ENCODE data around the gene ZDHHC1. TPM values are rescaled to one million over a fixed set of nuclear protein-coding genes. Genes with fewer than 3 reads are reported as not detected.

Gene ZDHHC1
- total RNA-seq, 1 donor, result 9.0 TPM

DNA sequence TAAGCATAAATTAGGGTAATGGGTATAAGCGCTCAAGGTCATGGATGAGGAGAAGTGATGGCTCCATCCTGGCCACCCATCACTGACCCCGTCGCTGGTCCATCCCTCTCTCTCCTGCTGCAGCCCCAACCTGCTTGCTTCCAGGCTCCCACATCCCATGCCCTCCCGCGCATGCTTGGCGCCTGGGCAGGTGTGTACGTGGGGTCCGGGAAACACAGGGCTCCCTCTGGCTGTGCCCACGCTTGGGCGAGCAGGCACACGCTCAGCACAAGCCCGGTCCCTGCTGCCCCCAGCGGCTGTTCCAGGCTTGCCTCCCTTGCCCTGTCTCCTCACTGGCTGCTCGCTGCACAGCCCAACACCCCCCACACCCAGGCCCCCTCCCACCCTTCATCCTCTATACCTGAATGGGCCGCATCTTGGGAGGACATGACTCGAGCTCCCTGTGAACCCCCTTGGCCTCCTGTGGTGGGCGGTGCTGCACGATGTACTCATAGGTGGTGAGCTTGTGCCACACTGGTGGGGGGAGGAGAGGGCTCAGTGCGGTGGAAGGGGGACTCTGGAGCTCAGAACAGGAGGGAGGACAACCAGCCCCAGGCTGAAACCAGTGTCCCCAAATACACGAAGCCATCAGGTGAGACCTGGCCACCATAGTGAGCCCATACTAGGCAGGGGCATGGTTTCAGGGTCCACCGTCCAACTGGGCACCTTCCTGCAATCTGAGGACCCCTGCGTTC lies 18.3 kb downstream of the ZDHHC1 start:
- peak; percentile 48 for DNase-seq (ENCODE audit: insufficient read length, low spot score, missing footprints)
- no peaks in the 10 kb centered on the region for H3K9me3 ChIP-seq (ENCODE audit: low read depth, low read length)
- TF ChIP-seq, protein P1, sequence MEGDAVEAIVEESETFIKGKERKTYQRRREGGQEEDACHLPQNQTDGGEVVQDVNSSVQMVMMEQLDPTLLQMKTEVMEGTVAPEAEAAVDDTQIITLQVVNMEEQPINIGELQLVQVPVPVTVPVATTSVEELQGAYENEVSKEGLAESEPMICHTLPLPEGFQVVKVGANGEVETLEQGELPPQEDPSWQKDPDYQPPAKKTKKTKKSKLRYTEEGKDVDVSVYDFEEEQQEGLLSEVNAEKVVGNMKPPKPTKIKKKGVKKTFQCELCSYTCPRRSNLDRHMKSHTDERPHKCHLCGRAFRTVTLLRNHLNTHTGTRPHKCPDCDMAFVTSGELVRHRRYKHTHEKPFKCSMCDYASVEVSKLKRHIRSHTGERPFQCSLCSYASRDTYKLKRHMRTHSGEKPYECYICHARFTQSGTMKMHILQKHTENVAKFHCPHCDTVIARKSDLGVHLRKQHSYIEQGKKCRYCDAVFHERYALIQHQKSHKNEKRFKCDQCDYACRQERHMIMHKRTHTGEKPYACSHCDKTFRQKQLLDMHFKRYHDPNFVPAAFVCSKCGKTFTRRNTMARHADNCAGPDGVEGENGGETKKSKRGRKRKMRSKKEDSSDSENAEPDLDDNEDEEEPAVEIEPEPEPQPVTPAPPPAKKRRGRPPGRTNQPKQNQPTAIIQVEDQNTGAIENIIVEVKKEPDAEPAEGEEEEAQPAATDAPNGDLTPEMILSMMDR (IDR thresholded peaks at IDR 0.05; ENCODE audit: extremely low read depth, low read depth, low read length), result no peak
- H3K36me3 ChIP-seq (ENCODE audit: insufficient read depth, low read length), result no peaks in the 10 kb centered on the region
- no peak overlapping the region for H3K27ac ChIP-seq (ENCODE audit: low read depth, low read length)
- H3K4me3 ChIP-seq (ENCODE audit: insufficient read depth, low read length), result no peak overlapping the region
- H3K4me2 ChIP-seq (ENCODE audit: insufficient read depth, low read length), result no peak overlapping the region
- peaks cover 17% of the 10 kb centered on the region for H3K4me1 ChIP-seq (ENCODE audit: insufficient read depth, low read length)
- H3K27me3 ChIP-seq (ENCODE audit: insufficient read depth, low read length), result peaks cover 19% of the 10 kb centered on the region
- no peaks in the 10 kb centered on the region for H4K20me1 ChIP-seq (ENCODE audit: insufficient read depth, low read length)
- H2AFZ ChIP-seq (ENCODE audit: low read length), result no peak overlapping the region
- H3K79me2 ChIP-seq (ENCODE audit: insufficient read depth, low read length), result no peaks in the 10 kb centered on the region

DNA sequence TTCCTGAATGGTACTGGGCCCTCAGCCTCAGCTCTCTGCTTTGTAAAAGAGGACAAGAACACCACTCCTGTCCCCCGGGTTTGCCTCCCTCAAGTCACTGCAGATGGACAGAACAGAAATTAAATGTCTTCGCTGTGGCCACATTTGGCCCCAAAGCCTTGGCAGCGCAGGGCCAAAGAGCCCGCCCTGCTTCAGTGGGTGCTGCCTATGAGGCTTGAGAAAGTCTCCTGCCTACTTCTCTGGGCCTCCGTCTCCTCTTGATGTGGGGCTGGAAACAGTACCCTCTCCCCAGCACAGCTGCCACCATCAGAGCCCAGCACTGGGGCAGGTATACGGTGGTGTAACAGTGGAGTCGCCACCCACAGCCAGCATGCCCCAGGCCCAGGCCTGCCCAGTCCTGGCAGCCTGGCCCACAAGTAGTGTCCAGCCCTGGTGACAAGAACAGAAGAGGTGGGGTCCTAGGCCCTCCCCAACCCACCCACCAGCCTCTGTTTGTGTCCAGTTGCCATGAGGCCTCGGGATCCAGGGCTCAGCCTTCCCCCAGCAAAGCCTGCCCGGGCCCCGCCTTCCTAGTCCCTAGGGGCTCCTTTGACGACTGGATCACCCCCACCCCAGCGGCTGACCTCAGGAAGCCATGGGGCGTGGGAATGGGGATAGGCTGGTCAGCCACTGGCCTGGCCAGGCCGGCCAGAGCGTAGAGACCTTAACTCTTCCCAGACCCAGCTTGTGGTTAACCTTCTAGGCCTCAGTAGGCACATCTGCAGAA lies 19.1 kb downstream of the ZDHHC1 start:
- no peak overlapping the region for H3K27ac ChIP-seq (ENCODE audit: low read depth, low read length)
- H2AFZ ChIP-seq (ENCODE audit: low read length), result no peak overlapping the region
- no peaks in the 10 kb centered on the region for H3K36me3 ChIP-seq (ENCODE audit: insufficient read depth, low read length)
- no peaks in the 10 kb centered on the region for H3K79me2 ChIP-seq (ENCODE audit: insufficient read depth, low read length)
- H3K27me3 ChIP-seq (ENCODE audit: insufficient read depth, low read length), result peaks cover 19% of the 10 kb centered on the region
- H4K20me1 ChIP-seq (ENCODE audit: insufficient read depth, low read length), result peaks cover 4% of the 10 kb centered on the region
- TF ChIP-seq, protein P1 (IDR thresholded peaks at IDR 0.05; ENCODE audit: extremely low read depth, low read depth, low read length), result no peak
- DNase-seq (ENCODE audit: insufficient read length, low spot score, missing footprints), result peak; percentile 83
- H3K4me2 ChIP-seq (ENCODE audit: insufficient read depth, low read length), result no peak overlapping the region
- H3K9me3 ChIP-seq (ENCODE audit: low read depth, low read length), result no peaks in the 10 kb centered on the region
- no peak overlapping the region for H3K4me3 ChIP-seq (ENCODE audit: insufficient read depth, low read length)
- peaks cover 19% of the 10 kb centered on the region for H3K4me1 ChIP-seq (ENCODE audit: insufficient read depth, low read length)

DNA sequence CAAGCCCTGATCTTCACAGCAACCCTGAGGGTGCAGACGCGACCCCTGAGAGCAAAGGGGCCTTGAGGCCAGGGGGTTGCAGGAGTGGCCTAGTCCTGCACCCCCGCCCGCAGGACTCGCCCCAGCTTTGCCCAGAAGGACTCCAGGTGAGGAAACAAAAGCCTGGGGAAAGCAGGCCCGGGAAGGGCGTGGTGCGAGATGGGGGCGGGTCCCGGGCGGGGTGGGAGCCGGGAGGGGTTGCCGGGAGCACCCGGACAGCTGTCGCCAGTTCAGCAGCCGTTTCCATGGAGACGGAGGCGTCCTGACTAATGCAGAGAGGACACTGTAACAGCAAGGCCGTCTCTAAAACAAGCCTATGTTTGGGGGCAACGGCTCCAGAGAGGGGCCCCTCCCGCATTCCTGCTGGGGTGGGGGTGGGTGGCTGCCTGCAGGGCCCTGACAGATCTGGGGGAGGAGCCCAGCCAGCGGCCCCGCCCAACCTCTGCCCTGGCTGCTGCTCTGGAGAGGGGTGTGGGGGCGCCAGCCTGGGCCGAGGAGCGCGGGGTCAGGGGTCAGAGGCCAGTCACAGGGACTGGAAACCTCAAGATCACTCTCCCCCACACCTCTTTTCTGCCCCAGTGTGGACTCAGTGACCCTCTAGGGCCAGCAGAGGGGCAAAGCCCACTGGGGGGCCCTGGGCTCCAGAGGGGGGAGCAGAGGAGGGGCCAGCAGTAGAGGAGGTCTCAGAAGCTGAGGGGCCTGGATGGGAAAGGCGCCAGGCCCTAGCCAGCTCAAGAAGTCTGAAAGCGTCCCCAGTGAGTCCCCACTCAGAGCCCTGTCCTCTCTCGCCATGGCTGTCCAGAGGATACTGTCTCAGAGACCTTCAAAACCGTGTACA lies 19.9 kb downstream of the ZDHHC1 start:
- Histone ChIP-seq H3K27ac (ENCODE audit: low read depth, low read length) (no peak overlapping the region), H3K4me2 (ENCODE audit: insufficient read depth, low read length) (no peak overlapping the region), H3K4me1 (ENCODE audit: insufficient read depth, low read length) (peaks cover 19% of the 10 kb centered on the region), H2AFZ (ENCODE audit: low read length) (no peak overlapping the region), H3K4me3 (ENCODE audit: insufficient read depth, low read length) (no peak overlapping the region), H3K27me3 (ENCODE audit: insufficient read depth, low read length) (peaks cover 19% of the 10 kb centered on the region), H3K9me3 (ENCODE audit: low read depth, low read length) (no peaks in the 10 kb centered on the region), H4K20me1 (ENCODE audit: insufficient read depth, low read length) (peaks cover 4% of the 10 kb centered on the region), H3K79me2 (ENCODE audit: insufficient read depth, low read length) (no peaks in the 10 kb centered on the region), H3K36me3 (ENCODE audit: insufficient read depth, low read length) (no peaks in the 10 kb centered on the region)
- TF ChIP-seq, protein P1 (IDR thresholded peaks at IDR 0.05; ENCODE audit: extremely low read depth, low read depth, low read length), result no peak
- peak; percentile 97 for DNase-seq (ENCODE audit: insufficient read length, low spot score, missing footprints)

All from osteoblast (primary cell).